K562 (cell line): ENCODE results near the gene SLC35A4. TPM values are rescaled to one million over a fixed set of nuclear protein-coding genes. Genes with fewer than 3 reads are reported as not detected.

Experiments
- CSDE1 ChIP-seq, 2 experiments: fragments of 450-650 bp; IDR thresholded peaks; 2 replicates each; pipeline ENCODE4 v1.6.1; 2016; ENCODE audit warnings: mild to moderate bottlenecking in 1 of 2
- DLX4 ChIP-seq: fragments of 250-450 bp; sonication (Bioruptor Pico); IDR thresholded peaks from 2 replicates; pipeline ENCODE4 v1.6.1; 2021; ENCODE audit warnings: mild to moderate bottlenecking
- FOXM1 ChIP-seq, 2 experiments: fragments of 450-650 bp in 1 of 2; sonication (generic) in 1 of 2; formaldehyde crosslinking in 1 of 2; IDR thresholded peaks; 2 replicates each; pipeline versions ENCODE4 v1.6.1 to v1.9.0; 2017 to 2022; ENCODE audit warnings: low read depth in 2 of 2, mild to moderate bottlenecking in 2 of 2, missing genetic modification reagents in 1 of 2, moderate library complexity in 1 of 2
- HBP1 ChIP-seq: fragments of 450-650 bp; formaldehyde crosslinking; IDR thresholded peaks from 2 replicates; pipeline ENCODE4 v1.4.0; 2022; ENCODE audit warnings: missing genetic modification characterization
- HDAC1 ChIP-seq, 2 experiments: fragments of 450-650 bp; IDR thresholded peaks; 2 replicates each; pipeline ENCODE4 v1.6.1; 2016 to 2017; ENCODE audit warnings: inconsistent platforms in 1 of 2, mild to moderate bottlenecking in 1 of 2, moderate library complexity in 1 of 2
- NFE2 ChIP-seq: IDR thresholded peaks from 2 replicates; pipeline ENCODE4 v1.6.1; 2014; ENCODE audit warnings: antibody characterized with exemption, low read depth
- NFE2L1 ChIP-seq: fragments of 450-650 bp; IDR thresholded peaks from 2 replicates; pipeline ENCODE4 v1.6.1; 2016; ENCODE audit warnings: missing genetic modification characterization, low read depth, mild to moderate bottlenecking, missing compliant biosample characterization, moderate library complexity, borderline replicate concordance
- NRF1 ChIP-seq, 2 experiments: fragments of 450-650 bp; IDR thresholded peaks in 1 of 2; conservative IDR thresholded peaks in 1 of 2; 2 replicates each; pipeline ENCODE4 v1.6.1; 2014; ENCODE audit warnings: mild to moderate bottlenecking in 2 of 2
- SMAD2 ChIP-seq: fragments of 150-350 bp; IDR thresholded peaks from 2 replicates; pipeline ENCODE4 v1.6.1; 2014; ENCODE audit warnings: low read depth, mild to moderate bottlenecking, low read length
- THRB ChIP-seq: fragments of 450-650 bp; formaldehyde crosslinking; conservative IDR thresholded peaks from 2 replicates; pipeline ENCODE4 v1.4.0; 2022; ENCODE audit warnings: mild to moderate bottlenecking, missing genetic modification characterization
- ZNF140 ChIP-seq: fragments of 250-450 bp; sonication (Bioruptor Pico); IDR thresholded peaks from 2 replicates; pipeline ENCODE4 v1.8.0; 2021; ENCODE audit warnings: moderate library complexity, mild to moderate bottlenecking, inconsistent platforms
- ZNF282 ChIP-seq: sonication (generic); formaldehyde crosslinking; IDR thresholded peaks from 2 replicates; pipeline ENCODE4 v1.8.1; 2023; ENCODE audit warnings: missing genetic modification reagents
- ZNF354B ChIP-seq: fragments of 250-450 bp; sonication (Bioruptor Pico); IDR thresholded peaks from 2 replicates; pipeline ENCODE4 v1.4.0; 2020
- ZNF592 ChIP-seq: fragments of 450-650 bp; IDR thresholded peaks from 2 replicates; pipeline ENCODE4 v1.6.1; 2017; ENCODE audit warnings: antibody characterized with exemption, mild to moderate bottlenecking
- ZNF655 ChIP-seq: fragments of 250-450 bp; sonication (Bioruptor Pico); IDR thresholded peaks from 2 replicates; pipeline ENCODE4 v1.5.0; 2021
- ZNF717 ChIP-seq: fragments of 250-450 bp; sonication (Bioruptor Pico); IDR thresholded peaks from 2 replicates; pipeline ENCODE4 v1.5.0; 2021
- ZNF79 ChIP-seq: fragments of 250-450 bp; sonication (Bioruptor Pico); IDR thresholded peaks from 2 replicates; pipeline ENCODE4 v1.4.0; 2020; ENCODE audit warnings: low read depth, mild to moderate bottlenecking, moderate library complexity
- polyA plus RNA-seq, 8 experiments: library from polyadenylated mRNA; depleted of rRNA in 4 of 8; stranded (reverse) in 5 of 8; unstranded in 3 of 8; fragments of >200 nt; fragmentation: Nextera tagmentation in 2 of 8; fragmentation: Illumina TruSeq in 1 of 8; extraction: Ambion mirVana in 2 of 8; extraction: Trizol in 1 of 8; gene quantifications; 2 replicates each; pipeline versions ENCODE4 v1.2.1 to v1.2.3, GENCODE V29; 2011 to 2014; ENCODE audit warnings: inconsistent platforms in 1 of 8, missing spikeins in 1 of 8
- total RNA-seq, 7 experiments: library from RNA; depleted of rRNA in 6 of 7; stranded (reverse); fragments of >200 nt in 6 of 7; fragmentation: Illumina TruSeq in 2 of 7; extraction: Trizol in 2 of 7; gene quantifications; 2 replicates each; pipeline versions ENCODE4 v1.2.1 to v1.2.3, GENCODE V29; 2011 to 2021; ENCODE audit warnings: low replicate concordance in 1 of 7

SLC35A4 gene
- total and polyA plus RNA-seq, 9 of the 15 experiments (the other 6 are each of a cell fraction or from before 2014, with no cell fraction given): 21.8 to 171 (median 42.5) TPM

- TF ChIP-seq ZNF655 (CRISPR knock-in tag) (no peak), CSDE1 (IDR thresholded peaks at IDR 0.05) (no peak), ZNF282 (CRISPR knock-in tag) (no peak), ZNF592 (no peak), SMAD2 (no peak), ZNF79 (CRISPR knock-in tag) (no peak), ZNF354B (no peak), DLX4 (CRISPR knock-in tag) (no peak), ZNF717 (no peak), HDAC1 (IDR thresholded peaks at IDR 0.05) (no peak), NRF1 (conservative IDR thresholded peaks at IDR 0.05 in 1 of 2, IDR thresholded peaks at IDR 0.05 in 1 of 2) (peak; percentile 36 to 53; a peak in 3 of 4 replicates), NFE2 (no peak), NFE2L1 (no peak), FOXM1 (IDR thresholded peaks at IDR 0.05; ENCODE audit: low read depth) (no peak), FOXM1 (CRISPR knock-in tag; IDR thresholded peaks at IDR 0.05; ENCODE audit: low read depth) (no peak), ZNF140 (CRISPR knock-in tag) (no peak), THRB (CRISPR knock-in tag) (peak; percentile 73; the same call in 1 of the 2 replicates), HBP1 (CRISPR knock-in tag) (0 out of 2 replicates have a peak, but pooled peaks have one; percentile 39)
These were observed 15.1 kb upstream of the SLC35A4 start (continued) for GRCh38 chr5:140549237-140550144.
